Nephron (organoid): ENCODE measurements around the gene MED9.
A peak's percentile ranks its signal among the peaks of the same experiment; 100 is the strongest.

Source experiments
- H3K27ac Mint-ChIP-seq, 3 experiments: 2 replicates each; pipeline ENCODE4 v1.8.0; 2020; ENCODE audit warnings: mixed read lengths in 3 of 3, mild to moderate bottlenecking in 2 of 3, moderate library complexity in 1 of 3
- H3K27me3 Mint-ChIP-seq: 2 replicates; pipeline ENCODE4 v1.8.0; 2021; ENCODE audit warnings: low read depth, mild to moderate bottlenecking, moderate library complexity, mixed read lengths
- H3K36me3 Mint-ChIP-seq: 2 replicates; pipeline ENCODE4 v1.8.0; 2020; ENCODE audit warnings: low read depth, mixed read lengths
- H3K4me1 Mint-ChIP-seq: 2 replicates; pipeline ENCODE4 v1.8.0; 2020; ENCODE audit warnings: mixed read lengths
- H3K4me3 Mint-ChIP-seq, 3 experiments: 2 replicates each; pipeline ENCODE4 v1.8.0; 2020; ENCODE audit warnings: mild to moderate bottlenecking in 3 of 3, mixed read lengths in 3 of 3, moderate library complexity in 2 of 3
- H3K9me3 Mint-ChIP-seq: 2 replicates; pipeline ENCODE4 v1.8.0; 2020; ENCODE audit warnings: mixed read lengths
- CTCF ChIP-seq, 3 experiments: fragments of 200-600 bp; sonication (generic); IDR thresholded peaks; one replicate each; pipeline ENCODE4 v1.5.0; 2021; ENCODE audit warnings: antibody characterized with exemption in 3 of 3; ENCODE audit not compliant: unreplicated experiment in 3 of 3

The MED9 gene

DNA sequence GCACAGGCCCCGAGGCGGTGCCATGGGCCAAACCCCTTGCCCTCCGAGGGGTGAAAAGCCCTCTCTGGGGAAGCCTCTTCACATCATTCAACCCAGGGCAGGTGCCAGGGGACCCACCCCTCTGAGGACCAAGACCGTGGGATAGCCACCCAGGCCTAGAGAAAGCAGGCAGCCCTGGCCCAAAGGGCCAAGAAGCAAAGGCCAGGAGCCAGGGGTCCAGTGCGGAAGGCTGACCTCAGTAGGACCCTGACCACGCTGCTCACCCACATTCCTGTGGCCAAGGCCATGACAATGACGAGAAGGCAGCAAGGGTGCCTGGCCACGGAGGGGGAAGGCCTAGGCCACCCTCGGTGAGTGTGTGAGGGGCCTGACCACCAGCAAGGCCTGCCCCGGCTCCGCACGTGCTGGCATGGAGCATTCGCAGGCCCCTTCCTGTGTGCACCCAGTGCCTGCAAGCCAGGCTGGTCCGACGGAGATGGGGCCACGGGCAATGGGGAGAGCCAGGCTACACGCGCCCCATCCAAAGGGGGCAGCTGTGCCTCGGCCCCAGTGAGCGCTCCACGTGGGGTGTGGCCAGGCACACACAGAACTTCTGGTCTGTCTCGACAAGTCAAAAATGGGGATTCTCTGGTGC, 43.9 kb downstream of the MED9 start:
- no peaks in the 10 kb centered on the region for H3K36me3 Mint-ChIP-seq
- no peaks in the 10 kb centered on the region for H3K9me3 Mint-ChIP-seq
- no peaks in the 10 kb centered on the region for H3K27me3 Mint-ChIP-seq
- no peak overlapping the region for H3K4me3 Mint-ChIP-seq
- no peak for TF ChIP-seq CTCF (IDR thresholded peaks at IDR 0.05; ENCODE audit: unreplicated experiment in 3 of 3)
- no peak overlapping the region for H3K27ac Mint-ChIP-seq
- peaks cover 35% of the 10 kb centered on the region for H3K4me1 Mint-ChIP-seq

DNA sequence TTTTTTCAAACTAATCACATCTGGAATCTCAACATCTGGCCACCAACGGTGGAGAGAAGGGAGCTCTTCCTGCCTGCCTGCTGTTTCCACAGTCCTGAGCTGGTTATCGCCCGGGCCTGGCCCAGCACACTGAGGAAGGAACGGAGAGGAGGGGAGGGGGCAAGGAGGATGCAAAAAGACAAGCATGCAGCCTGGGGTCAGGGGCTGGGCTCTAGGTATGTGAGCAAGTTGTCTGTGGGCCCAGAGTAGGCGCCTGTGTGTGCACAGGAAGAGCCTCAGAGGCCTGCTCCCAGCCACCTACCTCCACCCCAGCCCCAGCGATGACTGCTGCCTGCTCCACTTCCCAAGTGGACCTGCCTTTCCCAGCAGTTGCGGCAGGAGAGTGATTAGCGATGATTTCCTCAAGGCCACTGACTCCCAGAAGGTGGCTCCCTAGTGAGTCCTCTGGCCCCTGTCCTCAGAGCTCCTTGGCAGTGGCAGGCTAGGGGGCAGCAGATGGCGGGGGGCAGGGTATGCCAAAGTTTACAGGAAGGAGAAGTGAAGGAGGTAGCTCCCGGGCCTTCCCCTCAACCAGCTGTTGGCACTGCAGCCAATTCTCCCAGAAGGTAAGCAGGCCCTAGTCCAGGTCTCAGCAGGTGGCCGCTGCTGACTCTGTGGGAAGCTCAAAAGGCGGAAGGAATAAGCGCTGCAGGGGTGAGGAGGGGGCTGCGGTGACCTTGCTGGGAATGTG, 46.4 kb downstream of the MED9 start:
- H3K27ac Mint-ChIP-seq = peak overlapping the region; percentile 71 to 77 (median 76)
- peaks cover 38% of the 10 kb centered on the region for H3K4me1 Mint-ChIP-seq
- no peaks in the 10 kb centered on the region for H3K9me3 Mint-ChIP-seq
- H3K36me3 Mint-ChIP-seq = no peaks in the 10 kb centered on the region
- TF ChIP-seq CTCF (IDR thresholded peaks at IDR 0.05; ENCODE audit: unreplicated experiment in 3 of 3) = no peak
- H3K27me3 Mint-ChIP-seq = no peaks in the 10 kb centered on the region
- no peak overlapping the region for H3K4me3 Mint-ChIP-seq

GRCh38 chr17:17523731-17524490, 47.1 kb downstream of the MED9 start:
- Mint-ChIP-seq H3K27ac (peak overlapping the region; percentile 70 to 77 (median 76)), H3K36me3 (no peaks in the 10 kb centered on the region), H3K4me3 (no peak overlapping the region), H3K27me3 (no peaks in the 10 kb centered on the region), H3K9me3 (no peaks in the 10 kb centered on the region), H3K4me1 (peaks cover 40% of the 10 kb centered on the region)
- no peak for TF ChIP-seq CTCF (IDR thresholded peaks at IDR 0.05; ENCODE audit: unreplicated experiment in 3 of 3)

DNA sequence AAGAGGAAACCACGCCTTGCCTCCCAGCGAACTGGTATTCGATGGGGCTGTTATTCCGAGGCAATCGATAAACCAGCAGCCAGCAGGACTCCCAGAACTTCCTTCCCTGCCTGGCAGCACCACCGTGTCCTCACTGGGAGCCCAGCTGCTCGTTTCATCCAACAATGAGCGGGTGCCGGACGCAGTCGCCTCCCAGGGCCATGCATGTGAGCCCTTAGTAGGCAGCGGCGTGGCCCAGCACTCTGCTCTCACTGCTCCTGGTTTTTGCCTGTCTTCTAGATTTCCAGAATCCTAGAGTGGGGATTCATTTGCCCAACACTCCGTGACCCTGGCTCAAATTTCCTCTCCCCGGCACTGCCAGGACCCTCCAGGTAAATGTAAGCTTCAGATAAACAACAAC, 48.5 kb downstream of the MED9 start:
- Mint-ChIP-seq H3K27ac (peak overlapping the region in 1 of 3 experiments; percentile 44), H3K4me1 (peaks cover 40% of the 10 kb centered on the region), H3K4me3 (no peak overlapping the region), H3K27me3 (no peaks in the 10 kb centered on the region), H3K36me3 (no peaks in the 10 kb centered on the region), H3K9me3 (no peaks in the 10 kb centered on the region)
- TF ChIP-seq CTCF (IDR thresholded peaks at IDR 0.05; ENCODE audit: unreplicated experiment in 3 of 3) = no peak

DNA sequence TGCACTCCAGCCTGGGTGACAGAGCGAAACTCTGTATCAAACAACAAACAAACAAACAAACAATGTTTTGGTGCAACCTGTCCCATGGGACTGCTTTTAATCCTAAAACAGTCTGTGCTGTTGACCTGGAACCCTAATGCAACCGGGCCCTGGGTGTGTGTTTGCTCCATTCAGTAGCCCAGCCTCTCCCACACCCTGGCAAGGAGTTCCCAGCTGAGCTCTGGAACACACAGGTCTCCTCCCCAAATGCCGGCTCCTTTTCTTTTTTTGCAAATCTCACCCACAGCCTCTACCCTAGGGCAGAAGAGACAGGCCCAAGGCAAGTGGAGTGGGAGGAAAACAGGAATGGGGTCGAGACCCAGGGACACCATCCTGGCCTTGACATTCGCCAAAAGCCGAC, 49.2 kb downstream of the MED9 start:
- no peaks in the 10 kb centered on the region for H3K9me3 Mint-ChIP-seq
- TF ChIP-seq CTCF (IDR thresholded peaks at IDR 0.05; ENCODE audit: unreplicated experiment in 3 of 3) = no peak
- H3K4me3 Mint-ChIP-seq = no peak overlapping the region
- H3K4me1 Mint-ChIP-seq = peaks cover 40% of the 10 kb centered on the region
- no peaks in the 10 kb centered on the region for H3K36me3 Mint-ChIP-seq
- no peaks in the 10 kb centered on the region for H3K27me3 Mint-ChIP-seq
- H3K27ac Mint-ChIP-seq = no peak overlapping the region
